ENCODE measurements around the gene P2RY6.

Gene P2RY6

DNA sequence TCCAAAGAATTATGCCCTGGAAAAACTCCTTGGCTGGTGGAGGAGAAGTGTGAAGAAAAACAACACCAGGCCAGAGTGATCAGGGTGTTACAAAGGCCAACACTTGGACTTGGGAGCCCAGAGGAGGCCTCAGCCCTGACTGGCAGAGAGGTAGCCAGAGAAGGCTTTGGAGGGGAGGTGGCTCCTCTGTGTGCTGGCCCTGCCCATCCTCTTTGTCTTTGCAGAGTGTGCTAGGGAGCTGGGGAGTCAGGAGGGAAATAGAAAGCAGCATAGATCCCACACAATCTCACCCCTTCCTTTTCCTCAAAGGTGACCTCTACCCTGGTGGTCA is 12.0 kb upstream of the P2RY6 start:
- in situ Hi-C loops (cut with HindIII; ENCODE audit: low sequenced_read_pairs) = no loop called here
- TF ChIP-seq, protein P1, sequence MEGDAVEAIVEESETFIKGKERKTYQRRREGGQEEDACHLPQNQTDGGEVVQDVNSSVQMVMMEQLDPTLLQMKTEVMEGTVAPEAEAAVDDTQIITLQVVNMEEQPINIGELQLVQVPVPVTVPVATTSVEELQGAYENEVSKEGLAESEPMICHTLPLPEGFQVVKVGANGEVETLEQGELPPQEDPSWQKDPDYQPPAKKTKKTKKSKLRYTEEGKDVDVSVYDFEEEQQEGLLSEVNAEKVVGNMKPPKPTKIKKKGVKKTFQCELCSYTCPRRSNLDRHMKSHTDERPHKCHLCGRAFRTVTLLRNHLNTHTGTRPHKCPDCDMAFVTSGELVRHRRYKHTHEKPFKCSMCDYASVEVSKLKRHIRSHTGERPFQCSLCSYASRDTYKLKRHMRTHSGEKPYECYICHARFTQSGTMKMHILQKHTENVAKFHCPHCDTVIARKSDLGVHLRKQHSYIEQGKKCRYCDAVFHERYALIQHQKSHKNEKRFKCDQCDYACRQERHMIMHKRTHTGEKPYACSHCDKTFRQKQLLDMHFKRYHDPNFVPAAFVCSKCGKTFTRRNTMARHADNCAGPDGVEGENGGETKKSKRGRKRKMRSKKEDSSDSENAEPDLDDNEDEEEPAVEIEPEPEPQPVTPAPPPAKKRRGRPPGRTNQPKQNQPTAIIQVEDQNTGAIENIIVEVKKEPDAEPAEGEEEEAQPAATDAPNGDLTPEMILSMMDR (IDR thresholded peaks at IDR 0.05; ENCODE audit: low read depth, low read length, missing control alignments) = no peak

DNA sequence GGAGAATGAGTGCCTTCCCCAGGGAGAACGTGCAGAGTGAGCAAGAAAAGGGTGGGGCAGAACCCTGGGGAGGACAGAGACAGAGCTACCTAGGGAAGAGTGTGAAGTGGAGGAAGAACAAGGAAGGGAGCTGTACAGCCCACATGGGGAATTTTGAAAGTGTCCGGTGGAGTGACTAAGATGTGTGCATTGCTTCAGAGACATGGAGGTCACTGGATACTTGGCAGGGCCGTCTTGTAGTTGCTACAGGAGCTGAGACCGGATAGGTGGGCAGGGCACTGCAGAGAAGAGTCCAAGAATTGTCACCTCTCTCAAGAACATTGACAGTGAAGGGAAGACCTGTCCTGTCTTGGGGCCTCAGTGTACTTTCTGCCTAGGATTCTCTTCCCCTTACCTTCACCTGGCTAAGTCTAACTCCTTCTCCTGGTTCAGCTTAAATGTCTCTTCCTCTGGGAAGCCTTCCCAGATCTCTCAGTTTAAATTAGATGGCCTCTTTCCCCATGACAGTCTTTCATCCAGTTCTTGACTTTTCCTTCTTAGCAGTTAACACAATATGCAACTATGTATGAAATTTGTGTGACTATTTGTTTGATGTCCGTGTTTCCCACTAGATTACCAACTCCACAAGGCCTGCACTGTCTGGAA is 9.2 kb upstream of the P2RY6 start:
- in situ Hi-C loops (cut with HindIII; ENCODE audit: low sequenced_read_pairs) = no loop called here
- TF ChIP-seq, protein P1 (IDR thresholded peaks at IDR 0.05; ENCODE audit: low read depth, low read length, missing control alignments) = no peak
- no peak overlapping the region for H3K4me3 ChIP-seq (ENCODE audit: low read depth, low read length)
- no peak for DNase-seq (ENCODE audit: low read depth)

More for the DNA sequence above, 12.0 kb upstream of the P2RY6 start:
- H3K4me3 ChIP-seq (ENCODE audit: low read depth, low read length) = no peak overlapping the region
- no peak for DNase-seq (ENCODE audit: low read depth)

DNA sequence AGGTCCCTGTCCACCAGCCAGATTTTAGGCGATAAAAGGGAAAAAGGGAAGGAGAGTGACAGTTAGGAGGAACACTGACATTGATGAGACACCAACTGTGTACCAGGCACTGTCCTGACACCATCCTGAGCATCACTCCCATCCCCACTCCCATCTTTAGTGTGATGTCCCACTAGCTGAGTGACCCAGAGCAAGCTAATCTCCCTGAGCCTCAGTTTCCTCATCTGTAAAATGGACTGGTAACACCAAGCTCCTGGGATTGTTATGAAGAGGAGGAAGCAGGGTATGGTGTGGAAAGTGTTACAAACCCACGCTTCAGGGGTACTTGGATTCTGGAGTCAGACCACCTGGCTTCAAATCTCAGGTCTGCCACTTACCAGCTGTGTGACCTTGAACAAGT is 8.5 kb upstream of the P2RY6 start:
- in situ Hi-C loops (cut with HindIII; ENCODE audit: low sequenced_read_pairs) = no loop called here
- no peak overlapping the region for H3K4me3 ChIP-seq (ENCODE audit: low read depth, low read length)
- no peak for DNase-seq (ENCODE audit: low read depth)
- TF ChIP-seq, protein P1 (IDR thresholded peaks at IDR 0.05; ENCODE audit: low read depth, low read length, missing control alignments) = no peak

DNA sequence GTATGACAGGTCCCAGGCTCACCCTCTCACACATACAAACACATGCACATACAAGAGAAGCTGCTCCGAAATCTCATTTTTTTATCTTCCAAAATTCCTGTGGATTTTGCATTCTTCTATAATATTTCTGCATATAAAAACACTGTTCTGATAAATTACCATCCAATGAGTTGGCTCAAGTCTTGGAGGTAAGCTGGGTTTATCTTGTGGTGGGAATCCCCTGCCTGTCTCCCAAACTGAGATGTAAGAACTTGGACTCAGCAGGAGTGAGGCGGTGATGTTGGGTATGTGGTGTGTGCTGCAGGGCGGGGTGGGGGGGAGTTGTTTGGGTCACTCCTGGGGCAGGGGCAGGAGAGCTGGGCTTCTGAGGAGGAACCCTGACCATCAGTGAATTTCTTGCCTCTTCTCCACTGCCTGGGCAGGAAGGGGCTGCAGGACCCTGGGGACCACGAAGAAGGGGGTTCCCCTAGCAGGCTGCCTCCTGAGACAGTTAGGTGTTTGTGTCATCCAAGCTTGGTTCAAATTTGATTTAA is 6.8 kb upstream of the P2RY6 start:
- in situ Hi-C loops (cut with HindIII; ENCODE audit: low sequenced_read_pairs) = loop anchor here (5.0 kb wide), 1 partner anchor 43 kb away; no protein-coding TSS in a partner anchor
- TF ChIP-seq, protein P1 (IDR thresholded peaks at IDR 0.05; ENCODE audit: low read depth, low read length, missing control alignments) = no peak
- H3K4me3 ChIP-seq (ENCODE audit: low read depth, low read length) = no peak overlapping the region
- no peak for DNase-seq (ENCODE audit: low read depth)

DNA sequence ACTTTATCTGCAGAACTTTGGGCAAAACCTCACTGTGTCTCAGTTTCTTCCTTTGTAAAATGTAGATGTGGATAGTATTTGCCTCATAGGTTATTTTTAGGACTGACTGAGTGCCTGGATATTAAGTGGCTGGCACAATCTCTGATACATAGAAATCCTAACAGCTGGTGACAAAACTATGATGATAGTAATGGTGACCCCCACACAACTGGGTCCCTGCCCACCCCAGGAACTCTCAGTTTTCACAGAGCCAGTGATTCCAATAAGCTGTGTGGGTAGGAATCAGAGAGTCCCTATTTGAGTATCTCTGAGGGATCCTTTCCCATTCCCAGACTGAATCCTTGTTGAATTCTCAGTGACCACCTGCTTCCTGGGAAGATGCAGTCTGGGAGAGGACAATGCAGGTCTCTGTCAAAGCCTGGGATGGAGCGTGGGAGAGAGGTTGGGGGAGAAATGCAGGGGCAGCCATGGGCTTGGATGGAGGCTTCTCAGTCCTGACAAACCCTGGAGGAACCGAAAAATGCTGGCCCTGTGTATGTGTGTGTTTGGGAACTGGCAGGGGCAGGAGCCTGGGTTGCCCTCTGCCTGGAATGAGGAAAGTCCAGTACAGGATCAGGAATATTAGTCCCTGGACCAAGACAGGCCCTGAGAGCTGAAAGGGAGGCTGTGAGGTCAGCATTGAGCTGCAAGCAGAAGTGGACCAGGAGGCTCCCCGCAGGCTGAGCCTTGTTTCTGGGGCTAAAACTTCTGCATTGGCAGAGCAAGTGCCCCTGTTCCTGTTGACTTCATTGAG is 6.1 kb upstream of the P2RY6 start:
- in situ Hi-C loops (cut with HindIII; ENCODE audit: low sequenced_read_pairs) = loop anchor here (5.0 kb wide), 1 partner anchor 44 kb away; no protein-coding TSS in a partner anchor
- no peak for DNase-seq (ENCODE audit: low read depth)
- TF ChIP-seq, protein P1 (IDR thresholded peaks at IDR 0.05; ENCODE audit: low read depth, low read length, missing control alignments) = no peak
- no peak overlapping the region for H3K4me3 ChIP-seq (ENCODE audit: low read depth, low read length)

DNA sequence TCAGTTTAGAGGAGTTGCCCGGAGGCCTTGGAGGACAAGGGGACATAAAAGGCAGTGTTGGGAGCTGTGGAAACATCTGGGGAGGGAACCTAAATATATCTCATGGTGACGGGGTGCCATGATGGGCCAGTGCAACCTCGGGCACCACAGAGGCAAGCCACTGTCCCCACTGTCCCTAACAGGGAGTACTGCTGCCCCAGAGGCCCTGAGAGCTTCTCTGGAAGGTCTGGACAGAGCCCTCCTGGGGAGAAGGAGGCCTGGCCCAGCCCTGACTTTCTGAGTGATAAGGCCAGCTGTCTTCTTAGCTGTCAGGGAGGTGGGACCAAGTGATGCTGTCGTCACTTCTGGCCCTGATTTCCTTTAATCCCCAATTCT is 5.5 kb upstream of the P2RY6 start:
- TF ChIP-seq, protein P1 (IDR thresholded peaks at IDR 0.05; ENCODE audit: low read depth, low read length, missing control alignments) = no peak
- H3K4me3 ChIP-seq (ENCODE audit: low read depth, low read length) = no peak overlapping the region
- no peak for DNase-seq (ENCODE audit: low read depth)
- in situ Hi-C loops (cut with HindIII; ENCODE audit: low sequenced_read_pairs) = loop anchor here (5.0 kb wide), 1 partner anchor 44 kb away; no protein-coding TSS in a partner anchor
